ENCODE results near the gene MMS19.

Gene MMS19

GRCh38 chr10:97525086-97525485 lies 26.9 kb upstream of the MMS19 start:
- no peak for DNase-seq

GRCh38 chr10:97522937-97523336 lies 24.7 kb upstream of the MMS19 start:
- no peak for DNase-seq

- DNase-seq: no peak
Observed at GRCh38 chr10:97522071-97522470, 23.8 kb upstream of the MMS19 start.

- no peak for DNase-seq
Observed at GRCh38 chr10:97520978-97521761, 22.9 kb upstream of the MMS19 start.

- no peak for DNase-seq
Observed at GRCh38 chr10:97520520-97520919, 22.3 kb upstream of the MMS19 start.

- no peak for DNase-seq
Observed at GRCh38 chr10:97519342-97519741, 21.1 kb upstream of the MMS19 start.

- no peak for DNase-seq
Observed at GRCh38 chr10:97518301-97519043, 20.2 kb upstream of the MMS19 start.

GRCh38 chr10:97517778-97518300 lies 19.6 kb upstream of the MMS19 start:
- no peak for DNase-seq

- no peak for DNase-seq
Observed at GRCh38 chr10:97517096-97517750, 19.0 kb upstream of the MMS19 start.

GRCh38 chr10:97515271-97515978 lies 17.2 kb upstream of the MMS19 start:
- no peak for DNase-seq

- no peak for DNase-seq
Observed at GRCh38 chr10:97514344-97514743, 16.1 kb upstream of the MMS19 start.

- DNase-seq: no peak
Observed at GRCh38 chr10:97512993-97513392, 14.8 kb upstream of the MMS19 start.

- no peak for DNase-seq
Observed at GRCh38 chr10:97511711-97512440, 13.7 kb upstream of the MMS19 start.

GRCh38 chr10:97510686-97511085 lies 12.5 kb upstream of the MMS19 start:
- DNase-seq: no peak

- no peak for DNase-seq
Observed at GRCh38 chr10:97509120-97509680, 11.0 kb upstream of the MMS19 start.

- DNase-seq: no peak
Observed at GRCh38 chr10:97508342-97508741, 10.1 kb upstream of the MMS19 start.

GRCh38 chr10:97506199-97506991 lies 8.2 kb upstream of the MMS19 start:
- DNase-seq: no peak

GRCh38 chr10:97505152-97505551 lies 6.9 kb upstream of the MMS19 start:
- no peak for DNase-seq

- no peak for DNase-seq
Observed at GRCh38 chr10:97503406-97503805, 5.2 kb upstream of the MMS19 start.

GRCh38 chr10:97502916-97503315 lies 4.7 kb upstream of the MMS19 start:
- DNase-seq: no peak

GRCh38 chr10:97500297-97500575 lies 2.0 kb upstream of the MMS19 start:
- DNase-seq: no peak
